ENCODE results near the gene IFITM5.

DNA sequence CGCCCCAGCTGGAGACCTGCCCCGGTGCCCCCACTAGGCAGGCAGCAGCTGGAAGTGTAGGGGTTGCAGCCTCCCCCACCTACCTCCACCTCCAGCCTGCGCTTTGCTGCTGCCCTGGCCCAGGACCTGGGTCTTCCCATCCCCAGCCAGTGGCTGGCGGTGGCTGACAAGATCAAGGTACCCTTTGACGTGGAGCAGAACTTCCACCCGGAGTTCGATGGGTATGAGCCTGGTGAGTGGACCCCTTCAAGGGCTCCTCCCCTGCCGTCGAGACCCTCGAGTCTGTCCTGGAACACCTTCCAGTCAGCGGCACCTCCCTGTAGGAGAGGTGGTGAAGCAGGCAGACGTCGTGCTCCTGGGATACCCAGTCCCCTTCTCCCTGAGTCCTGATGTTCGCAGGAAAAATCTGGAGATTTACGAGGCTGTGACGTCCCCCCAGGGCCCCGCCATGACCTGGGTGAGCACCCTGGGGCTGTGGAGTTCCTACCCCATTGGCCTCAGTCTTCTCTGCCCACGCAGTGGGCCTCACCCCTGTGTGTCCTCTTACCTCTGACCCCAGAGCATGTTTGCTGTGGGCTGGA lies 6.0 kb downstream of the IFITM5 start:
- TF ChIP-seq CTCF (IDR thresholded peaks at IDR 0.05) = no peak
- TF ChIP-seq POLR2A (IDR thresholded peaks at IDR 0.05) = no peak
- no peak for TF ChIP-seq POLR2AphosphoS5 (IDR thresholded peaks at IDR 0.05)

Data from breast epithelium (tissue), 3 donors.